Bone marrow (tissue), 2 donors: ENCODE measurements around the gene HAS3.
A peak's percentile ranks its signal among the peaks of the same experiment; 100 is the strongest.
"Not testable (repeated sequence)": the region's sequence is repeated elsewhere in the genome, so short reads cannot be mapped to it uniquely, and the experiment has no call there.

ENCODE experiments used
- DNase-seq, 2 donors: peaks; one replicate each; lab custom pipeline; 2025; lab: John Stamatoyannopoulos, UW

The HAS3 gene

DNA sequence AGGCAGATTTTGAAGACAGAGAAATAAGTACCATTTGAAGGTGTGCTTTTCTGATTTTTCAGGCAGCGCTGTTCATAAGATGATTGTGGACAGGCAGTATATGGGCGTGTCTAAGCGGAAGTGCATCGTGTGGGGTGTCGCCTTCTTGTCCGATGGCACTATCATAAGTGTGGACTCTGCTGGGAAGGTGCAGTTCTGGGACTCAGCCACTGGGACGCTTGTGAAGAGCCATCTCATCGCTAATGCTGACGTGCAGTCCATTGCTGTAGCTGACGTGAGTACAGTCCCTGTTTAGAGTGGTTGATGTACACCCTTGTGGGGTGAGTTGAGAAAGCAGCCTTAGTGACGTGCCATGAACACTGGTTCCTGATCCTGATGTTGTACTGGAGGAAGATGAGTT is 37.7 kb downstream of the HAS3 start:
- DNase-seq: no peak

DNA sequence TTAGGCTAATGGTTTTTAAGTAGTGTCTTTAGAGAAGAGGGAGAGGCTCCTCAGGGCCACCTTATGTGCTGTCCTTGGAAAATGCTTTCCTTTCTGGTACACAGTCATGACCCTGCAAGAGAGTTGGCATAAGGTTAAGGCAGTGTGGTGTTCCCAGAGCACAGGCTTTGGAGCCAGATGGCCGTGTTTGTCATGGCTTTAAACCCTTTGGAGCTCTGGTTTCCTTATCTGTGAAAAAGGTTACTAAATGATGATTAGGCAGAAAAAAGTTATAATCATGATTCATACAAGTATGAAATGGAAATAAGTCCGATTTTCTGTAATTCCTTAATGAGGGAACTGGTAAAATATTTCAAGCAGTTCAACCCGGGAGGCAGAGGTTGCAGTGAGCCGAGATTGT is 40.2 kb downstream of the HAS3 start:
- no peak for DNase-seq

DNA sequence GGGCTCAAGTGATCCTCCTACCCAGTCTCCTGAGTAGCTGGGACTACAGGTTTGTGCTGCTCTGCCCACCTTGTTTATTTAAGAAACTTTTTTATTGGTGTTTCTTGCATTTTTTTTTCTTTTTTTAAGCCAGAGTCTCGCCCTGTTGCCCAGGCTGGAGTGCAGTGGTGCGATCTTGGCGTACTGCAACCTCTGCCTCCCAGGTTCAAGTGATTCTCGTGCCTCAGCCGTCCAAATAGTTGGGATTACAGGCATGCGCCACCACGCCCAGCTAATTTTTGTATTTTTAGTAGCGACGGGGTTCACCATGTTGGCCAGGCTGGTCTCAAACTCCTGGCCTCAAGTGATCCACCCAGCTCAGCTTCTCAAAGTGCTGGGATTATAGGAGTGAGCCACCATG is 44.2 kb downstream of the HAS3 start:
- not testable (repeated sequence) for DNase-seq

DNA sequence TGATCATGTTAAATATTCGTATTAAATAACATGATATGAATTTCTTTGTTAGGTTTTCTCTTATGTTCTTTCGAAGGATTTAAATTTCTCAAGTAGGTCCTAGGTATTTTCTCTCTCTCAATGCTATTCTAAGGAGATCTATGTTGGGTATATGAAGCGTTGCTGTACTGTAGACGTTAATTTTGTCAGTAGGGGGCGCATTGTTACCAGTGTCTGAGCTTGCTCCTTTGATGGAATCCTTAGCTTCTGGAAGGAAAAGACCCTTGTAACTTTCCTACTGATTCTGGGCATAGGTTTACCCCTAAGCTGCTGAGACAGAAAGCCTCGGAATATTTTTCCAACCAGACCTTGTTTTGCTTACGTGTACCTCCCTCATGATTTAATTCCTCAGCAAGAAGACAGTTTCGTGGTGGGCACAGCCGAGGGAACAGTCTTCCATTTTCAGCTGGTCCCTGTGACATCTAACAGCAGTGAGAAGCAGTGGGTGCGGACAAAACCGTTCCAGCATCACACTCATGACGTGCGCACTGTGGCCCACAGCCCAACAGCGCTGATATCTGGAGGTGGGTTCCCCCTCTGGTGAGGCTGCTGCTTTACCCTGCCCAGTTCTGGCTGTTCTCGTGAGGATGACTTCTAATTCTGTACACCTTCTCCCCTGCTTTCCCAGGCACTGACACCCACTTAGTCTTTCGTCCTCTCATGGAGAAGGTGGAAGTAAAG is 44.9 kb downstream of the HAS3 start:
- DNase-seq: peak in 1 of 2 donors; percentile 72

DNA sequence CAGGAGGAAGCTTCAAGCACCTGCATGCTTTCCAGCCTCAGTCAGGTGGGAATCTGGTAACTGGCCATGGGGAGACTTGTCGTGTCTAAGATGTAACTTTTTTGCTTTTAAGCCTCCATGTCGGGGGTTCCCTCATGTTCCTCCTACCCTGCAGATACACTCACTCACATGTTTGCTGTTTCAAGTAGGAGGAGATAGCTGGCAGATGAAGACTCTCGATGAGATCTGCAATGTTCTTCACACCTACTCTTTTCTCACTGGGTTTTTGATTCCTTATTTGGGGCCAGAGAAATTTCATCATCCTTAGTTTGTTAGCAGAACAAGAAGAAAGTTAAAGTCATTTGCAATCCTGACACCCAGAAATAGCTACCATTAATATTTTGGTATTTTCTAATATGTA is 51.7 kb downstream of the HAS3 start:
- no peak for DNase-seq

DNA sequence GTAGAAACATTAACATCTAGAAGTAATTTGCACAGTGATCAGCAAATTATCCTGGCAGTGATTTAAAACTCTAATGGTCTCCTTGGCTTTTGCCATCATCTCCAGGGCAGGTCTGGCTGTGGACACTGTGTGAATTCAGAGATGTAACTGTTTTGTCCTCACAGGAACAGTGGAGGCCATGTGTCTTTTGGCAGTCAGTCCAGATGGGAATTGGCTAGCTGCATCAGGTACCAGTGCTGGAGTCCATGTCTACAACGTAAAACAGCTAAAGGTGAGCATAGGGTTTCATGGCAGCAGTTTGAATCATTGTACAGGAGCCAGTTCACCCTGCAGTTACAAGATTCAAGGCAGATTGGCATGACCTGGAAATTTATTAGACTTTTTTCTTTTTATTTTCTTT is 54.7 kb downstream of the HAS3 start:
- no peak for DNase-seq

DNA sequence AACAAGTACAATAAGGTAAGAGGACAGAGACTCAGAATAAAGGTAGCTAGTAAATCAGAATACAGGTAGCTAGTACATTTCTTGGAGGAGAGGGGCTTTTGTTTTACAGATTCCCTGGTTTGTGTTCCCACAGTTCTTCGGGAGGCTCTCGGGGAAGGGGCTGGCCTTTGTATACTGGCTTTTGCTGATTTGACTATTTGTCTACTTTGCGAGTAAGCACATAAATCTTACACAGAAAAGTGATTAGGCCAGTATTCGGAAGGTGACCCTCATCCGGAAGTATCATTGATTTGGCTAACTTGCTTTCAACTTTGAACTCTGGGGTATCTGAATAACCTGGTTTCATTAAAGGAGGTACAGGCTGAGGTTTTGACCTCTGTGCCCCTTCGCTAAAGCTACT is 60.1 kb downstream of the HAS3 start:
- DNase-seq: no peak

DNA sequence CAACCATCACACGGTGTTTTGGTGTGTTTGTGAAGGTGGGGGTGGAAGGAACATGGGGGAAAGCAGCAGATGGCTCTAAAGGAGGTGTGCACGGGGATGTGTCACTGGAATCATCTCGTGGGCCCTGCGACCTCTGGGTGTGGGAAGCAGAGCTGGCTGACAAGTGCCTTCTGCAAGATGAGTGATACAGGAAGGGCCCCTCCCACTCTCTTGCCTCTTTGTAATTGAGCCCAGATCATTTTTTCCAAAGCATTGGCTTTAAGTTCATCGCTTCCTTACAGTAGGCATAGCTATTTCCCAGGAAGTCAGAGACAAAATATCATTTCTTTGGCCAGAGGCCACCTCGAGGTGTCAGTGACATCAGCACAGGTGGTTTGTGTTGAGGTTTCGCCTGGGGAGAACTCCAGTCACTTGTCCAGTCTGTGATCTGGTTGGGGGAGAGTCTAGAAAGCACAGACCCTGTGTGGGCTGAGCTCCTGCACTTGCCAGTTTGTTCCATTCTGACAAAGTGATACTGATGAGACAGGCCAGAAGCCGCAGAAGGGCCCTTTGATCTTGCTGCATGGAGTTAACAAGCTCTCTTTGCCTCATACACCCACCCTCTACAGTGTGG is 60.9 kb downstream of the HAS3 start:
- DNase-seq: no peak

DNA sequence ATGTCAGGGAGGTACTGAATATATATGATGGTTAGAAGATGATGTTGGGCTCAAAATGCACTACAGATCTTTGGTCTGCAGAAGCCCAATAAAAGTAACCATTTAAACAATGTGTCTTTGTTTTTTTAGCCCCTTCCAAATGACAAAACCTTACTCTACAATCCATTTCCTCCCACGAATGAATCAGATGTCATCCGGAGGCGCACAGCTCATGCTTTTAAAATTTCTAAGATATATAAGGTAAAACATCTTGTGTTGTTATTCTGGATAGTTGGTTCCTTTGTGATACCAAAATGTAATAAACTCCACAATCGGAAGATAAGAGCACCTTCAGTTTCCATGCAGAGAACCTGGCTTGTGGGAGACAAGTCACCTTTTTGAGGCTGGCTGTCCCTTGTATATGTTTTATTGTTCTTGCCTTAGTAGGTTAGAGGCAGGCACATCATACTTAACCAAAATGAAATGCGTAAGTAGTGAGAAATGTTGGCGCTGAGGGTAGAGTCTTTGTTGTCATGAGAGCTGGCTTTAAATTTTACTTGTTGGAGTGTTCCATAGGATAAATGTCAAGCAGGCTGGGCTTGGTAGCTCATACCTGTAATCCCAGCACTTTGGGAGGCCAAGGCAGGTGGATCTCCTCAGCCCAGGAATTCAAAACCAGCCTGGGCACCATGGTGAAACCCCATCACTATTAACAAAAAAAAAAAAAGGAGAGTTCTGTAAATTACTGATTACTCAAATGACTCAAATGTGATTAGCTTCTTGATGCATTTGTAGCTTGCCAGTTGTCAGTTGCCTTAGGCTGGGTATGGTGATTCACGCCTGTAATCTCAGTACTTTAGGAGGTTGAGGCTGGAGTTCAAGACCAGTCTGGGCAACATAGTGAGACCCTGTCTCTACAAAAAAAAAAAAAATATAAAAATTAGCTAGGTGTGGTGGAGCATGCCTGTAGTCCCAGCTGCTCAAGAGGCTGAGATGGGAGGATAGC is 61.8 kb downstream of the HAS3 start:
- DNase-seq: no peak
